Endodermal cell (in vitro differentiated cells): Measurements from ENCODE around the gene ADAMTS10. TPM values are rescaled to one million over a fixed set of nuclear protein-coding genes. Genes with fewer than 3 reads are reported as not detected.

Experiments used
- DNase-seq: peaks from one replicate; pipeline ENCODE4 v3.0.0-alpha.2; 2017
- H3K27ac ChIP-seq: 2 replicates; pipeline ENCODE4 v1.5.1; 2013; ENCODE audit warnings: mild to moderate bottlenecking, low read depth, low read length, moderate library complexity
- H3K27me3 ChIP-seq: 2 replicates; pipeline ENCODE4 v1.6.1; 2013; ENCODE audit warnings: mild to moderate bottlenecking, low read length, moderate library complexity; ENCODE audit not compliant: insufficient read depth, control insufficient read depth, poor library complexity, severe bottlenecking
- H3K36me3 ChIP-seq: 2 replicates; pipeline ENCODE4 v1.7.0; 2013; ENCODE audit warnings: mild to moderate bottlenecking, low read length, moderate library complexity; ENCODE audit not compliant: control insufficient read depth, insufficient read depth
- H3K4me1 ChIP-seq: one replicate; pipeline ENCODE4 v1.7.0; 2013; ENCODE audit warnings: low read length; ENCODE audit not compliant: control insufficient read depth, insufficient read depth
- H3K4me3 ChIP-seq: 2 replicates; pipeline ENCODE4 v1.5.1; 2013; ENCODE audit warnings: mild to moderate bottlenecking, low read length, moderate library complexity
- H3K9ac ChIP-seq: 2 replicates; pipeline ENCODE4 v1.6.1; 2013; ENCODE audit warnings: mild to moderate bottlenecking, low read length, moderate library complexity; ENCODE audit not compliant: poor library complexity, severe bottlenecking; ENCODE audit errors: extremely low read depth
- H3K9me3 ChIP-seq: 2 replicates; pipeline ENCODE4 v1.6.1; 2013; ENCODE audit warnings: mild to moderate bottlenecking, low read length, moderate library complexity; ENCODE audit not compliant: control insufficient read depth
- H3K27ac Mint-ChIP-seq: 2 replicates; pipeline ENCODE4 v1.8.0; 2020; ENCODE audit warnings: mixed read lengths
- H3K27me3 Mint-ChIP-seq: 2 replicates; pipeline ENCODE4 v1.8.0; 2021; ENCODE audit warnings: mild to moderate bottlenecking, mixed read lengths; ENCODE audit not compliant: insufficient read depth
- H3K36me3 Mint-ChIP-seq: 2 replicates; pipeline ENCODE4 v1.8.0; 2020; ENCODE audit warnings: low read depth, mixed read lengths
- H3K4me1 Mint-ChIP-seq: 2 replicates; pipeline ENCODE4 v1.8.0; 2020; ENCODE audit warnings: mixed read lengths
- H3K4me3 Mint-ChIP-seq: 2 replicates; pipeline ENCODE4 v1.8.0; 2020; ENCODE audit warnings: mild to moderate bottlenecking, moderate library complexity, mixed read lengths
- H3K9me3 Mint-ChIP-seq: 2 replicates; pipeline ENCODE4 v1.8.0; 2020; ENCODE audit warnings: mild to moderate bottlenecking, mixed read lengths
- WGBS, 2 experiments: methylation state at CpG; one replicate each; pipeline versions ENCODE4 v1.1.5 to v1.1.7; 2013; ENCODE audit warnings: missing lambda C conversion rate in 2 of 2, mixed read lengths in 1 of 2; ENCODE audit not compliant: insufficient coverage in 1 of 2, insufficient read length in 1 of 2; 5-methylcytosine and 5-hydroxymethylcytosine counted together
- total RNA-seq, 2 donors: library from RNA; stranded (reverse); fragmentation: NEBNext Ultra II Directional in 1 of 2; extraction: Animal tissue kit (Norgen Biotek cat#: 25700) in 1 of 2; gene quantifications; 2 replicates in 1 of 2; 3 replicates in 1 of 2; pipeline ENCODE4 v1.2.1, GENCODE V29; 2021
- TF ChIP-seq, protein P1 (sequence below): fragments of 200-600 bp; sonication (generic); conservative IDR thresholded peaks from 2 replicates; pipeline ENCODE4 v1.5.0; 2021; ENCODE audit warnings: antibody characterized with exemption, mild to moderate bottlenecking

Gene ADAMTS10
- total RNA-seq, 2 donors from 2014 or later = 19.3 to 35.9 TPM

GRCh38 chr19:8589177-8589714, 21.3 kb downstream of the ADAMTS10 start:
- Histone ChIP-seq H3K4me1 (no peaks in the 10 kb centered on the region), H3K9me3 (peaks cover 10% of the 10 kb centered on the region), H3K36me3 (peaks cover 3% of the 10 kb centered on the region), H3K27me3 (peaks cover 6% of the 10 kb centered on the region), H3K27ac (no peak overlapping the region), H3K4me3 (no peak overlapping the region), H3K9ac (no peak overlapping the region)
- Mint-ChIP-seq H3K4me3 (no peak overlapping the region), H3K27me3 (peaks cover 66% of the 10 kb centered on the region), H3K27ac (no peak overlapping the region), H3K36me3 (peaks cover 5% of the 10 kb centered on the region), H3K4me1 (no peaks in the 10 kb centered on the region), H3K9me3 (peaks cover 11% of the 10 kb centered on the region)
- DNase-seq = no peak
- TF ChIP-seq, protein P1, sequence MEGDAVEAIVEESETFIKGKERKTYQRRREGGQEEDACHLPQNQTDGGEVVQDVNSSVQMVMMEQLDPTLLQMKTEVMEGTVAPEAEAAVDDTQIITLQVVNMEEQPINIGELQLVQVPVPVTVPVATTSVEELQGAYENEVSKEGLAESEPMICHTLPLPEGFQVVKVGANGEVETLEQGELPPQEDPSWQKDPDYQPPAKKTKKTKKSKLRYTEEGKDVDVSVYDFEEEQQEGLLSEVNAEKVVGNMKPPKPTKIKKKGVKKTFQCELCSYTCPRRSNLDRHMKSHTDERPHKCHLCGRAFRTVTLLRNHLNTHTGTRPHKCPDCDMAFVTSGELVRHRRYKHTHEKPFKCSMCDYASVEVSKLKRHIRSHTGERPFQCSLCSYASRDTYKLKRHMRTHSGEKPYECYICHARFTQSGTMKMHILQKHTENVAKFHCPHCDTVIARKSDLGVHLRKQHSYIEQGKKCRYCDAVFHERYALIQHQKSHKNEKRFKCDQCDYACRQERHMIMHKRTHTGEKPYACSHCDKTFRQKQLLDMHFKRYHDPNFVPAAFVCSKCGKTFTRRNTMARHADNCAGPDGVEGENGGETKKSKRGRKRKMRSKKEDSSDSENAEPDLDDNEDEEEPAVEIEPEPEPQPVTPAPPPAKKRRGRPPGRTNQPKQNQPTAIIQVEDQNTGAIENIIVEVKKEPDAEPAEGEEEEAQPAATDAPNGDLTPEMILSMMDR = no peak
- WGBS, 2 experiments = 89 to 93% methylated on average over 23 to 31 of the region's 32 CpGs

DNA sequence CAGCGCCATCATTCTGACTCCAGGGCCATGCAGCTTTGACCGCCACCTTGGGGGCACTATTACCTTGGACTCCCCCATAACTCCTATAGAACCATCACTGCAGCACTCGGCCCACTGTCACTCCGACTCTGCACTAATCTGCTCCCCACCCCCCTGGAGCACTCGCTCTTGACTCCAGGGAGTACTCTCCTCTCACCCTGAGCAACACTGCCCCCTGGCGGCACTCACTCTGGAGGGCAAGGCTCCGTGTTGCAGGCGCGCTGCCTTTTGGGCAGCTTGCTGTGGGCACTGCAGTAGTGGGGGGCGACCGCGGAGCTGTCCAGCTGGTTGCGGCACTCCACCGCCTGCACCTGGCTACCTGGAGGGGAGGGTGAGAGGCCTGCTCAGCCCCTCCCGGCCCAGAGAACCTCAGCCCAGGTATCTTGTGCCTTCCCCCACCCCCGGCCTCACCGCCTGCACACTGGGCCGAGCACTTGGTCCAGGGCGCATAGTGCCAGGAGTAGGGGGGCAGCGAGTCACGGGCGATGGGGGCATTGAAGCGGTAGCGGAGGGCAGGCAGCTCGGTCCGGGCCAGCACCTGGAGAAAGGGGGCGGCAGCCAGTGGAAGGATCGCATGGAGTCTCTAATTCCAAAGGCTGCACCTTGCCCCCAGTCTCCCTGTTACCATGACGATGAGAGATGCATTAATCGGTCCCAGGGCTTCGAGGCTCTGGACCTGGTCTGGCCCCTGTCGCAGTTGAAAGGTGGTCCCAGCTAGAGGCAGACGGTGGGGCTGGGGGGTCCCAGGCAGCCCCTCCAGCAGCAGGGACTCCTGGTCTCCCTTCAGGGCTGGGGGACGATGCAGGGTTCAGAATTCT, 24.4 kb downstream of the ADAMTS10 start:
- Histone ChIP-seq H3K4me1 (no peaks in the 10 kb centered on the region), H3K4me3 (no peak overlapping the region), H3K9ac (no peak overlapping the region), H3K9me3 (no peaks in the 10 kb centered on the region), H3K27ac (no peak overlapping the region), H3K27me3 (peaks cover 4% of the 10 kb centered on the region), H3K36me3 (no peaks in the 10 kb centered on the region)
- Mint-ChIP-seq H3K27me3 (peaks cover 51% of the 10 kb centered on the region), H3K27ac (no peak overlapping the region), H3K4me3 (no peak overlapping the region), H3K36me3 (no peaks in the 10 kb centered on the region), H3K9me3 (no peaks in the 10 kb centered on the region), H3K4me1 (no peaks in the 10 kb centered on the region)
- TF ChIP-seq, protein P1 = peak; percentile 95
- WGBS, 2 experiments = 77 to 85% methylated on average over 21 to 34 of the region's 34 CpGs
- peak; percentile 97 for DNase-seq

- Histone ChIP-seq H3K27ac (no peak overlapping the region), H3K9me3 (no peaks in the 10 kb centered on the region), H3K36me3 (no peaks in the 10 kb centered on the region), H3K27me3 (no peaks in the 10 kb centered on the region), H3K4me3 (no peak overlapping the region), H3K9ac (no peak overlapping the region), H3K4me1 (no peaks in the 10 kb centered on the region)
- H3K27ac Mint-ChIP-seq = no peak overlapping the region
- H3K4me3 Mint-ChIP-seq = no peak overlapping the region
- 95 to 97% methylated on average over 48 to 71 of the region's 71 CpGs for WGBS, 2 experiments
- H3K27me3 Mint-ChIP-seq = peaks cover 43% of the 10 kb centered on the region
- TF ChIP-seq, protein P1 = no peak
- no peaks in the 10 kb centered on the region for H3K36me3 Mint-ChIP-seq
- H3K4me1 Mint-ChIP-seq = no peaks in the 10 kb centered on the region
- DNase-seq = no peak
- no peaks in the 10 kb centered on the region for H3K9me3 Mint-ChIP-seq
Observed at GRCh38 chr19:8584965-8585893, 25.3 kb downstream of the ADAMTS10 start.
